GM18907 (cell line): ENCODE results near the gene FBP2.

ENCODE experiments used
- ATAC-seq: cut with Tn5 transposase; IDR thresholded peaks from one replicate; pipeline ENCODE4 v1.9.1; 2021; ENCODE audit warnings: mild to moderate bottlenecking, moderate library complexity; ENCODE audit not compliant: unreplicated experiment

FBP2 gene

DNA sequence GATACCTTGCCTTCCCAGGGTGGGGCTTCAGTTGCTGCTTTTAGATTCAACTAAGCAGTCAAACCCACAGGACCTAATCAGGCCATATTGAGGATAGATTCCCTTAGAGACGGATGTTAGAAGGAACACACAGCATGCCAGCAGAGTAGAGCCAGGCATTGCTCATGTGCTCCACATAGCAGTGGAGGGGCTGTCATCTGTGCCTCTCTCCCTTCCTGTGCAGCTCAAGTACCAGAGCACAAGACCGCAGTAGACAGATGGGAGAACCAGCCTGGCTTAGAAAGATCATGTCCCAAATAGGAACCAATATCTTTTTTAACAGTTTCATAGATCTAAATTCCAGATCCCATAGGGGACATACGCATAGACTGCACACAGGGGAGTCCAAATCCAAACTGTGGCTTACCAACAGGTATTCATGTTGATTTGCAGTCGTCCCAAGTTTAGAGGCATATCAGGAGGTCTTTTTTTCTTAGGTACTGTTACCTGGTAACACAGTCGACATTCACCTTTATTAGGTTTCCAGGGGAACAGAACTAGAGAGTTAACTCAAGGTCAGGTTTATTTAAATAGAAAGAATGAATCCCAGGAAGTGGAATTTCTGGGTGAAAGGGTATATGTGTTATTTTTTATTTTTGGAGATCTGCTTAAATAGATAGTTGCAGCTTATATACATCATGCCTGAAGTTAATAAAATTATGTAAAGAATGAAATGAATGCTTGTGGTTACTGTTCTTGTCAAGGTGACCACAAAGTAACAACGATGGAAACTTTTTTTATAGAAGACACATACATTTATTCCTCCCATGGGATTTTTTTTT is 82.3 kb downstream of the FBP2 start:
- no peak for ATAC-seq
